B cell (primary cell): Measurements from ENCODE around the gene CCR5. TPM values are rescaled to one million over a fixed set of nuclear protein-coding genes. Genes with fewer than 3 reads are reported as not detected.

ENCODE experiments used
- ATAC-seq: fragments of 200-7000 bp; cut with Tn5 transposase; one replicate; pipeline ENCODE4 v1.10.0; 2021; ENCODE audit warnings: low read depth, mild to moderate bottlenecking, moderate number of reproducible peaks, moderate library complexity
- CTCF ChIA-PET: fragments of 350-600 bp; sonication (Branson Sonifier 250); formaldehyde crosslinking; loops from one replicate; lab custom pipeline; 2021; ENCODE audit warnings: antibody characterized with exemption, inconsistent platforms; lab: Charles Lee
- POLR2A ChIA-PET: fragments of 350-600 bp; sonication (Branson Sonifier 250); formaldehyde crosslinking; loops from one replicate; lab custom pipeline; 2021; ENCODE audit warnings: antibody characterized with exemption; lab: Charles Lee
- DNase-seq: peaks from one replicate; pipeline ENCODE4 v3.0.0; 2013
- H2AFZ ChIP-seq: 2 replicates; pipeline ENCODE4 v1.6.1; 2012; ENCODE audit warnings: mild to moderate bottlenecking, low read depth, low read length; ENCODE audit not compliant: insufficient read depth, poor library complexity, severe bottlenecking
- H3K27ac ChIP-seq, 2 donors: 1 replicate in 1 of 2; 2 replicates in 1 of 2; pipeline ENCODE4 v1.5.1; 2012 to 2013; ENCODE audit warnings: low read length in 2 of 2, mild to moderate bottlenecking in 2 of 2, moderate library complexity in 1 of 2
- H3K27me3 ChIP-seq, 4 experiments: fragments of 200-600 bp in 1 of 4; sonication (generic) in 1 of 4; replicated peaks in 1 of 4; 1 replicate in 2 of 4; 2 replicates in 2 of 4; pipeline versions ENCODE4 v1.6.1 to v1.7.0; 2013 to 2016; ENCODE audit warnings: low read length in 3 of 4, mild to moderate bottlenecking in 2 of 4, mixed read lengths in 1 of 4, moderate library complexity in 1 of 4; ENCODE audit not compliant: insufficient read depth in 4 of 4, control insufficient read depth in 3 of 4; ENCODE audit errors: control extremely low read depth in 1 of 4
- H3K36me3 ChIP-seq, 2 experiments: replicated peaks in 1 of 2; 1 replicate in 1 of 2; 2 replicates in 1 of 2; pipeline versions ENCODE4 v1.6.1 to v1.7.1; 2013; ENCODE audit warnings: low read length in 1 of 2; ENCODE audit not compliant: insufficient read depth in 2 of 2, control insufficient read depth in 1 of 2; ENCODE audit errors: control extremely low read depth in 1 of 2, extremely low read depth in 1 of 2
- H3K4me1 ChIP-seq, 2 donors: fragments of 200-600 bp in 1 of 2; sonication (generic) in 1 of 2; 1 replicate in 1 of 2; 2 replicates in 1 of 2; pipeline versions ENCODE4 v1.5.1 to v1.6.1; 2013 to 2017; ENCODE audit warnings: low read length in 2 of 2; ENCODE audit not compliant: control insufficient read depth in 2 of 2, insufficient read depth in 2 of 2
- H3K4me2 ChIP-seq: replicated peaks from 2 replicates; pipeline ENCODE3; 2012; ENCODE audit warnings: mild to moderate bottlenecking, low read depth, low read length; ENCODE audit not compliant: poor library complexity, severe bottlenecking
- H3K4me3 ChIP-seq, 5 experiments: fragments of 200-600 bp in 1 of 5; sonication (generic) in 1 of 5; 1 replicate in 3 of 5; 2 replicates in 2 of 5; pipeline versions ENCODE4 v1.5.1 to v1.7.0; 2011 to 2016; ENCODE audit warnings: low read length in 4 of 5, mild to moderate bottlenecking in 4 of 5, low read depth in 2 of 5, control low read depth in 1 of 5, moderate library complexity in 1 of 5; ENCODE audit not compliant: insufficient read depth in 1 of 5; ENCODE audit errors: control extremely low read depth in 1 of 5, extremely low read depth in 1 of 5
- H3K79me2 ChIP-seq: fragments of 200-600 bp; sonication (generic); one replicate; pipeline ENCODE4 v1.6.0; 2016; ENCODE audit warnings: low read length; ENCODE audit not compliant: control insufficient read depth, insufficient read depth
- H3K9ac ChIP-seq: fragments of 200-600 bp; sonication (generic); 2 replicates; pipeline ENCODE4 v1.6.1; 2017; ENCODE audit warnings: mild to moderate bottlenecking, low read length, moderate library complexity
- H3K9me3 ChIP-seq, 3 donors: one replicate each; pipeline versions ENCODE4 v1.6.1 to v1.7.1; 2013; ENCODE audit warnings: low read length in 2 of 3; ENCODE audit not compliant: control insufficient read depth in 2 of 3, insufficient read depth in 1 of 3; ENCODE audit errors: control extremely low read depth in 1 of 3
- H4K20me1 ChIP-seq: 2 replicates; pipeline ENCODE4 v1.6.0; 2012; ENCODE audit warnings: mild to moderate bottlenecking, low read length; ENCODE audit not compliant: insufficient read depth, control insufficient read depth, poor library complexity, severe bottlenecking
- H3K27ac Mint-ChIP-seq: one replicate; pipeline ENCODE4 v1.8.0; 2021; ENCODE audit warnings: mixed read lengths
- H3K27me3 Mint-ChIP-seq: one replicate; pipeline ENCODE4 v1.8.0; 2021; ENCODE audit warnings: mixed read lengths
- H3K4me1 Mint-ChIP-seq: one replicate; pipeline ENCODE4 v1.8.0; 2021; ENCODE audit warnings: mixed read lengths
- H3K4me3 Mint-ChIP-seq: one replicate; pipeline ENCODE4 v1.8.0; 2021; ENCODE audit warnings: mixed read lengths
- H3K9me3 Mint-ChIP-seq: one replicate; pipeline ENCODE4 v1.8.0; 2022; ENCODE audit warnings: mixed read lengths; ENCODE audit not compliant: insufficient read depth
- EZH2 ChIP-seq: IDR thresholded peaks from 2 replicates; pipeline ENCODE4 v1.6.1; 2012; ENCODE audit warnings: borderline replicate concordance, low read depth, mild to moderate bottlenecking, moderate library complexity, low read length; ENCODE audit not compliant: insufficient read depth, poor library complexity, severe bottlenecking
- WGBS: methylation state at CpG from one replicate; pipeline ENCODE4 v1.1.5; 2013; ENCODE audit warnings: missing lambda C conversion rate; ENCODE audit not compliant: insufficient coverage; 5-methylcytosine and 5-hydroxymethylcytosine counted together
- intact Hi-C: fragments of 100-400 bp; cut with micrococcal nuclease; formaldehyde crosslinking; loops from one replicate; pipeline ENCODE4 v1.10.0; 2022
- polyA plus RNA-seq: library from polyadenylated mRNA; depleted of rRNA; stranded (reverse); fragments of >200 nt; gene quantifications from 2 replicates; pipeline ENCODE4 v1.2.3, GENCODE V29; 2012
- total RNA-seq, 2 donors: library from RNA; stranded (reverse); fragments of 120-200 nt in 1 of 2; gene quantifications; 1 replicate in 1 of 2; 2 replicates in 1 of 2; pipeline versions ENCODE4 v1.2.3 to v1.2.4, GENCODE V29; 2013 to 2022
- TF ChIP-seq, protein P1 (sequence below): fragments of 200-600 bp; IDR thresholded peaks from one replicate; pipeline ENCODE4 v1.8.0; 2022; ENCODE audit warnings: antibody characterized with exemption, mild to moderate bottlenecking

The CCR5 gene
- total and polyA plus RNA-seq, 2 donors (not counting 1 experiment from before 2014, with no cell fraction given), result 0.15 to 0.21 TPM

DNA sequence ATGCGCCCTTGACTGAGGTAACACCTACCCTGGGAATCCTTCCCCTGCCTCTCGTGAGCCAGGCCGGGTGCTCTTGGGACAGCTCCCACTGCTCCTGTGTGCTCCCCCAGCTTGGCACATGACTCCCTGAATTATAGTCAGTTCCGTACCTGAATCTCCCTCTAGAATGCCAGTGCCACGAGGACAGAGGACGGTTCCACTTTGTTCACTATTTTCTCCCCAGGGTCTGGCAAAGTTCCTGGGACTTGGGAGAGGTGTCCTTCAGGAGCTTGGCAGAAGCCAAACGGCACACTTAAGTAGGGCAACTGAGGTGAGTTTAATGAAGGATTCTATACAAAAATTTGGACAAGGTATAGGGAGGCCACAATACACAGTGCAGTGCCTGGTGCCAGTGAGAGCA lies 26.4 kb downstream of the CCR5 start:
- no peak overlapping the region for H3K27ac ChIP-seq
- CTCF ChIA-PET, result no interaction called here
- WGBS, result 95% methylated on average over 5 of the region's 7 CpGs
- peaks cover 10 to 16% of the 10 kb centered on the region in 2 donors for H3K4me1 ChIP-seq
- Mint-ChIP-seq H3K27ac (no peak overlapping the region), H3K4me3 (no peak overlapping the region), H3K4me1 (peaks cover 24% of the 10 kb centered on the region), H3K27me3 (no peaks in the 10 kb centered on the region), H3K9me3 (no peaks in the 10 kb centered on the region)
- intact Hi-C loops, result no loop called here
- no peaks in the 10 kb centered on the region for H4K20me1 ChIP-seq
- H3K36me3 ChIP-seq, result no peaks in the 10 kb centered on the region
- no peak overlapping the region for H3K4me3 ChIP-seq
- no peak for ATAC-seq
- H3K27me3 ChIP-seq, result no peaks in the 10 kb centered on the region
- H3K9ac ChIP-seq, result no peak overlapping the region
- no peak overlapping the region for H3K4me2 ChIP-seq
- no peak overlapping the region for H2AFZ ChIP-seq
- TF ChIP-seq, protein P1, sequence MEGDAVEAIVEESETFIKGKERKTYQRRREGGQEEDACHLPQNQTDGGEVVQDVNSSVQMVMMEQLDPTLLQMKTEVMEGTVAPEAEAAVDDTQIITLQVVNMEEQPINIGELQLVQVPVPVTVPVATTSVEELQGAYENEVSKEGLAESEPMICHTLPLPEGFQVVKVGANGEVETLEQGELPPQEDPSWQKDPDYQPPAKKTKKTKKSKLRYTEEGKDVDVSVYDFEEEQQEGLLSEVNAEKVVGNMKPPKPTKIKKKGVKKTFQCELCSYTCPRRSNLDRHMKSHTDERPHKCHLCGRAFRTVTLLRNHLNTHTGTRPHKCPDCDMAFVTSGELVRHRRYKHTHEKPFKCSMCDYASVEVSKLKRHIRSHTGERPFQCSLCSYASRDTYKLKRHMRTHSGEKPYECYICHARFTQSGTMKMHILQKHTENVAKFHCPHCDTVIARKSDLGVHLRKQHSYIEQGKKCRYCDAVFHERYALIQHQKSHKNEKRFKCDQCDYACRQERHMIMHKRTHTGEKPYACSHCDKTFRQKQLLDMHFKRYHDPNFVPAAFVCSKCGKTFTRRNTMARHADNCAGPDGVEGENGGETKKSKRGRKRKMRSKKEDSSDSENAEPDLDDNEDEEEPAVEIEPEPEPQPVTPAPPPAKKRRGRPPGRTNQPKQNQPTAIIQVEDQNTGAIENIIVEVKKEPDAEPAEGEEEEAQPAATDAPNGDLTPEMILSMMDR, result no peak
- H3K79me2 ChIP-seq, result no peaks in the 10 kb centered on the region
- no peak for DNase-seq
- POLR2A ChIA-PET, result no interaction called here
- H3K9me3 ChIP-seq, result no peaks in the 10 kb centered on the region

DNA sequence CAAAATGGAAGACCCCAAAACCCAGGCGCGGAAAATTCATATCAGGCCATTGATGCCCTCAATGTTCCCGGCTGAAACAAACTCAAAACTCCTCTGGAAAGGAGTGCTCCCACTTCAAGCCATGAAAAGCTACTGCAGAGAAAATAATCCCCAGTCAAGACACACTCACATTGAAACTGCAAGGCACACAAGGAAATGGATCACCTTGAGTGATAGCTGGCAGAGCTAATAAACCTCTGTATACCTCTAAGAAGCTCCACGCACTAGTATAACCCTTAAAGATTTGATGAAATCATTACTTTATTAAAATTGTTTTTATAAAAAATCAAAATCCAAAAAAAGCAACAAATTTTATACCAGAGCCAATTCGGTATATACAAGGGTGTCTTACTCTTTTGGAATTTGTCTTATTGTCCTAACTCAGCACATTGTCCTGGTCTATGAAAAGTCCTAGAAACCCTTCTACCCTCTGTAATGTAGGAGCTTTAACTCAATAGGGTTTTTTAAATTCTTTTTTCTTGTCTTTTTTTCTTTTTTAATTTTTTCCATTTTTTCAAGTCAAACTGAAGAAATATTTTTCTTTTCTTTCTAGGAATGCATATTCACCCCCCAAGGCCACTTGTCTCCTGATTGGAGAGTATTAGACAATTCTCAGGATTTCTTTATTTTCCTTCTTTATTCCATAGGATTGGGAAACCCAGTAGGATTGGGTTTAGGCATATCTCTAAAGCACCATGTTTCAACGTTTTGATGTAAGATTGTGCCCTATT lies 27.6 kb downstream of the CCR5 start:
- Histone ChIP-seq H3K27ac (no peak overlapping the region), H3K9me3 (no peaks in the 10 kb centered on the region), H3K4me3 (no peak overlapping the region), H4K20me1 (no peaks in the 10 kb centered on the region), H2AFZ (no peak overlapping the region), H3K4me2 (no peak overlapping the region), H3K27me3 (no peaks in the 10 kb centered on the region), H3K4me1 (peaks cover 10 to 16% of the 10 kb centered on the region in 2 donors), H3K9ac (no peak overlapping the region), H3K36me3 (no peaks in the 10 kb centered on the region), H3K79me2 (no peaks in the 10 kb centered on the region)
- ChIA-PET CTCF (interaction anchor here (1.3 kb wide), 1 partner anchor 9 kb away, joined by 3 read pairs; no protein-coding TSS in a partner anchor), POLR2A (no interaction called here)
- intact Hi-C loops, result no loop called here
- no peak for DNase-seq
- Mint-ChIP-seq H3K4me3 (no peak overlapping the region), H3K27ac (no peak overlapping the region), H3K27me3 (no peaks in the 10 kb centered on the region), H3K9me3 (peaks cover 3% of the 10 kb centered on the region), H3K4me1 (peaks cover 24% of the 10 kb centered on the region)
- 94% methylated on average over 3 of the region's 6 CpGs for WGBS
- no peak for ATAC-seq
- TF ChIP-seq EZH2, result no peak
- TF ChIP-seq, protein P1, result no peak
